GM12878 (cell line): Measurements from ENCODE around the gene LFNG. TPM values are rescaled to one million over a fixed set of nuclear protein-coding genes. Genes with fewer than 3 reads are reported as not detected.

Source experiments
- ATAC-seq: fragments of 200-7000 bp; cut with Tn5 transposase; 3 replicates; pipeline ENCODE4 v1.9.1; 2020; ENCODE audit warnings: mild to moderate bottlenecking, moderate library complexity
- BruUV-seq: library from RNA; stranded (reverse); fragments of 400-500 nt; replicated peaks from 2 replicates; lab custom pipeline; 2021; lab: Mats Ljungman, UMichigan
- CTCF ChIA-PET: fragments of 300-600 bp; sonication (Branson Sonifier 250); formaldehyde crosslinking; extraction: SDS; loops from one replicate; lab custom pipeline; 2021; ENCODE audit warnings: inconsistent platforms; lab: Yijun Ruan, JAX
- POLR2A ChIA-PET: fragments of 350-600 bp; formaldehyde crosslinking; extraction: SDS; loops from one replicate; lab custom pipeline; 2021; ENCODE audit warnings: inconsistent platforms; lab: Charles Lee
- RAD21 ChIA-PET: fragments of 300-600 bp; sonication (Branson Sonifier 250); formaldehyde crosslinking; loops from one replicate; lab custom pipeline; 2023; ENCODE audit warnings: antibody characterized with exemption; ENCODE audit not compliant: unreplicated experiment; lab: Charles Lee
- SMC1A ChIA-PET: fragments of 300-600 bp; sonication (Branson Sonifier 250); formaldehyde crosslinking; loops from one replicate; lab custom pipeline; 2023; ENCODE audit not compliant: unreplicated experiment, uncharacterized antibody; lab: Charles Lee
- DNase-seq: peaks from one replicate; pipeline ENCODE4 v3.0.0-alpha.2; 2011; ENCODE audit warnings: low read depth, low spot score
- FAIRE-seq: peaks from 3 replicates; lab custom pipeline; 2011; peaks lifted over from hg19 to GRCh38; lab: Jason Lieb, UNC
- H2AFZ ChIP-seq: 2 replicates; pipeline ENCODE4 v1.6.0; 2011; ENCODE audit warnings: low read depth, low read length, control low read depth; ENCODE audit not compliant: control insufficient read depth
- H3K27ac ChIP-seq: 2 replicates; pipeline ENCODE4 v1.5.1; 2011; ENCODE audit warnings: control low read depth; ENCODE audit not compliant: control insufficient read depth, insufficient read depth
- H3K27me3 ChIP-seq, 2 experiments: replicated peaks in 1 of 2; 2 replicates each; pipeline versions ENCODE4 v1.6.0 to v1.6.1; 2011; ENCODE audit warnings: low read length in 1 of 2; ENCODE audit not compliant: control insufficient read depth in 2 of 2, insufficient read depth in 2 of 2
- H3K36me3 ChIP-seq, 2 experiments: 2 replicates each; pipeline ENCODE4 v1.5.1; 2011; ENCODE audit warnings: low read length in 1 of 2; ENCODE audit not compliant: control insufficient read depth in 2 of 2, insufficient read depth in 2 of 2
- H3K4me1 ChIP-seq: 2 replicates; pipeline ENCODE4 v1.6.1; 2011; ENCODE audit warnings: mild to moderate bottlenecking, low read length, moderate library complexity, mixed read lengths; ENCODE audit not compliant: control insufficient read depth, insufficient read depth
- H3K4me2 ChIP-seq: 2 replicates; pipeline ENCODE4 v1.6.0; 2011; ENCODE audit warnings: control low read depth; ENCODE audit not compliant: control insufficient read depth, insufficient read depth
- H3K4me3 ChIP-seq: fragments of 200-600 bp; sonication (generic); 2 replicates; pipeline ENCODE4 v1.5.1; 2016
- H3K79me2 ChIP-seq: 2 replicates; pipeline ENCODE4 v1.6.0; 2011; ENCODE audit warnings: low read length; ENCODE audit not compliant: control insufficient read depth, insufficient read depth
- H3K9ac ChIP-seq: 2 replicates; pipeline ENCODE4 v1.8.0; 2011; ENCODE audit warnings: low read length, control low read depth, mixed read lengths; ENCODE audit not compliant: control insufficient read depth, insufficient read depth
- H3K9me3 ChIP-seq: replicated peaks from 3 replicates; pipeline ENCODE4 v1.5.1; 2011; ENCODE audit warnings: mild to moderate bottlenecking, low read length; ENCODE audit not compliant: control insufficient read depth, insufficient read depth
- H4K20me1 ChIP-seq: 2 replicates; pipeline ENCODE4 v1.6.0; 2011; ENCODE audit not compliant: control insufficient read depth, insufficient read depth
- CHD4 ChIP-seq: fragments of 200-600 bp; sonication (generic); IDR thresholded peaks from 2 replicates; pipeline ENCODE4 v1.6.1; 2016; ENCODE audit warnings: mild to moderate bottlenecking
- CTCF ChIP-seq, 3 experiments: IDR thresholded peaks in 2 of 3; conservative IDR thresholded peaks in 1 of 3; 2 replicates each; pipeline ENCODE4 v1.5.1; 2011; ENCODE audit warnings: low read depth in 3 of 3, low read length in 3 of 3, mild to moderate bottlenecking in 3 of 3, control low read depth in 2 of 3, moderate library complexity in 2 of 3, inconsistent platforms in 1 of 3, mixed read lengths in 1 of 3; ENCODE audit not compliant: control insufficient read depth in 2 of 3, insufficient read depth in 1 of 3; ENCODE audit errors: extremely low read depth in 1 of 3
- HSF1 ChIP-seq: fragments of 150-350 bp; IDR thresholded peaks from 2 replicates; pipeline ENCODE4 v1.6.1; 2014; ENCODE audit warnings: mild to moderate bottlenecking, low read depth, low read length
- IKZF2 ChIP-seq, 2 experiments: fragments of 450-650 bp; IDR thresholded peaks; 2 replicates each; pipeline ENCODE4 v1.6.1; 2017; ENCODE audit warnings: mild to moderate bottlenecking in 2 of 2, moderate library complexity in 2 of 2
- NFXL1 ChIP-seq: fragments of 450-650 bp; IDR thresholded peaks from 2 replicates; pipeline ENCODE4 v1.6.1; 2017; ENCODE audit warnings: antibody characterized with exemption, mild to moderate bottlenecking, borderline replicate concordance
- PKNOX1 ChIP-seq: fragments of 450-650 bp; IDR thresholded peaks from 2 replicates; pipeline ENCODE4 v1.6.1; 2016; ENCODE audit warnings: mild to moderate bottlenecking
- RAD21 ChIP-seq: IDR thresholded peaks from 2 replicates; pipeline ENCODE4 v1.6.1; 2011; ENCODE audit warnings: mild to moderate bottlenecking, low read depth, low read length, moderate library complexity; ENCODE audit not compliant: insufficient read depth
- SMC3 ChIP-seq: IDR thresholded peaks from 2 replicates; pipeline ENCODE4 v1.6.1; 2011; ENCODE audit warnings: low read length, improper control_type of control experiment, borderline replicate concordance
- SPI1 ChIP-seq: IDR thresholded peaks from 2 replicates; pipeline ENCODE4 v1.6.1; 2011; ENCODE audit warnings: low read depth, mild to moderate bottlenecking, low read length, moderate library complexity, borderline replicate concordance; ENCODE audit not compliant: insufficient read depth
- TCF12 ChIP-seq: IDR thresholded peaks from 2 replicates; pipeline ENCODE4 v1.6.1; 2011; ENCODE audit warnings: low read depth, mild to moderate bottlenecking, low read length
- TCF3 ChIP-seq: IDR thresholded peaks from 2 replicates; pipeline ENCODE4 v1.6.1; 2012; ENCODE audit warnings: low read depth, mild to moderate bottlenecking, low read length, borderline replicate concordance; ENCODE audit not compliant: insufficient read depth
- TCF7 ChIP-seq: IDR thresholded peaks from 2 replicates; pipeline ENCODE4 v1.6.1; 2014; ENCODE audit warnings: antibody characterized with exemption, borderline replicate concordance
- ZNF274 ChIP-seq: IDR thresholded peaks from one replicate; pipeline ENCODE4 v1.8.0; 2011; ENCODE audit not compliant: insufficient read length, insufficient read depth
- ZZZ3 ChIP-seq: IDR thresholded peaks from 2 replicates; pipeline ENCODE4 v1.6.1; 2011; ENCODE audit warnings: low read depth; ENCODE audit not compliant: control insufficient read depth, insufficient read length
- WGBS: methylation state at CpG from one replicate; pipeline ENCODE4 v1.1.6; 2016; ENCODE audit warnings: low lambda C conversion rate; ENCODE audit not compliant: insufficient replicate concordance, insufficient coverage; ENCODE audit errors: missing lambda C conversion rate; 5-methylcytosine and 5-hydroxymethylcytosine counted together
- in situ Hi-C: fragments of 300-500 bp; cut with MboI; formaldehyde crosslinking; loops from 9 replicates; pipeline ENCODE4 v1.14.3; 2018; ENCODE audit warnings: mixed read lengths
- intact Hi-C: fragments of 100-400 bp; cut with micrococcal nuclease; formaldehyde crosslinking; loops from one replicate; pipeline ENCODE4 v1.14.2; 2022; ENCODE audit not compliant: unreplicated experiment
- polyA plus RNA-seq, 11 experiments: library from polyadenylated mRNA; depleted of rRNA in 4 of 11; unstranded in 6 of 11; stranded (reverse) in 5 of 11; fragments of >200 nt; fragmentation: Nextera tagmentation in 4 of 11; fragmentation: Illumina TruSeq in 1 of 11; extraction: Ambion mirVana in 4 of 11; extraction: Trizol in 1 of 11; gene quantifications; 1 replicate in 1 of 11; 2 replicates in 10 of 11; pipeline versions ENCODE4 v1.2.1 to v1.2.3, GENCODE V29; 2011 to 2016; ENCODE audit warnings: inconsistent platforms in 2 of 11, missing spikeins in 2 of 11, low read depth in 1 of 11
- total RNA-seq, 4 experiments: library from RNA; depleted of rRNA in 3 of 4; stranded (reverse); fragments of >200 nt in 3 of 4; fragmentation: Illumina TruSeq in 1 of 4; extraction: Trizol in 1 of 4; gene quantifications; 2 replicates each; pipeline versions ENCODE4 v1.2.1 to v1.2.3, GENCODE V29; 2013 to 2021

Gene LFNG
- total and polyA plus RNA-seq, 10 of the 15 experiments (the other 5 are each of a cell fraction or from before 2014, with no cell fraction given) = 0.09 to 0.68 (median 0.33) TPM; not detected in 2

GRCh38 chr7:2567679-2568278 is 48.2 kb downstream of the LFNG start:
- POLR2A ChIA-PET = interaction anchor here (0.9 kb wide), 2 partner anchors 114 to 212 kb away, joined by 3 read pairs; no protein-coding TSS in a partner anchor
- peak overlapping the region; percentile 64 for H3K4me2 ChIP-seq

More at GRCh38 chr7:2567679-2568278, 48.2 kb downstream of the LFNG start:
- RAD21 ChIA-PET = interaction anchor here (0.8 to 3.1 kb wide), 7 partner anchors 46 to 143 kb away, joined by 3 to 28 read pairs (median 4); no protein-coding TSS in a partner anchor
- H3K27me3 ChIP-seq = no peaks in the 10 kb centered on the region
- H3K27ac ChIP-seq = no peak overlapping the region
- FAIRE-seq = peak; percentile 59
- 32% methylated on average over 16 of the region's 16 CpGs for WGBS
- no peak overlapping the region for H2AFZ ChIP-seq
- H3K4me3 ChIP-seq = 0 out of 2 replicates have a peak overlapping the region, but pooled peaks have one; percentile 54
- no peak for DNase-seq
- peaks cover 23% of the 10 kb centered on the region for H3K4me1 ChIP-seq
- ATAC-seq = peak; percentile 69
- no peaks in the 10 kb centered on the region for H4K20me1 ChIP-seq
- TF ChIP-seq ZZZ3 (no peak), TCF7 (no peak), TCF12 (no peak), NFXL1 (no peak), CTCF (IDR thresholded peaks at IDR 0.05 in 2 of 3, conservative IDR thresholded peaks at IDR 0.05 in 1 of 3; ENCODE audit: control insufficient read depth in 2 of 3, extremely low read depth in 1 of 3, insufficient read depth in 1 of 3, low read depth in 3 of 3, low read length in 3 of 3) (peak; percentile 43 to 59 (median 55)), RAD21 (peak; percentile 56), IKZF2 (IDR thresholded peaks at IDR 0.05) (peak in 1 of 2 experiments; percentile 22; a peak in 1 of 4 replicates), SPI1 (peak; percentile 5; the same call in 1 of the 2 replicates), ZNF274 (no peak), SMC3 (peak; percentile 36; the same call in 1 of the 2 replicates), HSF1 (no peak), PKNOX1 (no peak), CHD4 (no peak), TCF3 (no peak)
- TF ChIP-seq, all 136 proteins: peak for 5
- CTCF ChIA-PET = interaction anchor here (0.5 to 3.7 kb wide), 26 partner anchors 8 to 631 kb away, joined by 3 to 28 read pairs (median 4); partner anchors contain the start of genes IQCE and TTYH3
- no peak overlapping the region for H3K9ac ChIP-seq
- SMC1A ChIA-PET = interaction anchor here (0.7 to 3.7 kb wide), 14 partner anchors 8 to 254 kb away, joined by 3 to 29 read pairs (median 4); partner anchors contain the start of gene IQCE
- H3K36me3 ChIP-seq = no peaks in the 10 kb centered on the region; a peak in 1 of 4 replicates
- BruUV-seq = no TSS peak
- intact Hi-C loops (loop anchor here (2.0 to 5.0 kb wide), 4 partner anchors 63 to 141 kb away; partner anchors contain the start of gene TTYH3), in situ Hi-C loops (no loop called here)
- no peaks in the 10 kb centered on the region for H3K79me2 ChIP-seq
- H3K9me3 ChIP-seq = no peaks in the 10 kb centered on the region
